IPS DF 4.7 (cell line): ENCODE data around the gene USP46.

Experiments
- DNase-seq: peaks from one replicate; pipeline ENCODE4 v3.0.0-alpha.2; 2013; ENCODE audit warnings: low spot score; ENCODE audit errors: extremely low read depth

USP46 gene, protein sequence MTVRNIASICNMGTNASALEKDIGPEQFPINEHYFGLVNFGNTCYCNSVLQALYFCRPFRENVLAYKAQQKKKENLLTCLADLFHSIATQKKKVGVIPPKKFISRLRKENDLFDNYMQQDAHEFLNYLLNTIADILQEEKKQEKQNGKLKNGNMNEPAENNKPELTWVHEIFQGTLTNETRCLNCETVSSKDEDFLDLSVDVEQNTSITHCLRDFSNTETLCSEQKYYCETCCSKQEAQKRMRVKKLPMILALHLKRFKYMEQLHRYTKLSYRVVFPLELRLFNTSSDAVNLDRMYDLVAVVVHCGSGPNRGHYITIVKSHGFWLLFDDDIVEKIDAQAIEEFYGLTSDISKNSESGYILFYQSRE

DNA sequence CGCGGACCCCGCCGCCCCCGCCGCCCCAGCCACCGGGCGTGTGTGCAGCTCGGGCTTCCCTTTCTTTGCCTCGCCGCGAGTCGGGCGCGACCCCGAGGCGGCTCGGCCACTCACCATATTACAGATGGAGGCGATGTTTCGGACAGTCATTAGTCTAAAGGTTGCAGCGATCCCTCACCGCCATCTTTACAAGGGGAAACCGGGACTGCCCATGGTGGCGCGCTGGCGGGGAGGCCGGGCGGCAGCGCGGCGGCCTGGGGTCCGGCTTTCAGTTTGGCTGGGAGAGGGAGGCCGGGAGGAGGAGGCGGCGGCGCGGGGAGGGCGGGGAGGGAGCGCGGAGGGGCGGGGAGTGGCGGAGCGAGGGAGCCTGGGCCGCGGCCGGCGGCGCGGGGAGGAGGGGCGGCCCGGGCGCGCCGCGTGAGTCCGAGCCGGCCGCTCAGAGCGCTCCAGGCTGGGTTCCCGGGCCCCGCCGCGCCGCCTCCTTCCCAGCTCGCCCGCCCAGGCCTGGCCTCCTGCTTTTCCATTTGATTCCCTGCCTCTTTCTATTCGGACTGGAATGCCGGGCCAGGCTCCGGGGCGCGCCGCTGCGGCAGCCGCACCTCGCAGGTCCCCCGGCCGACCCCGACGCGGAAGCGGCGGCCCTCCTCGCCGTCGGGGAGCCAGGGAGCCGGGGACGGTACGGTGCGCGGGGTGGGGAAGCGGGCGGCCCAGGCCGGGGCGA is at the start of gene USP46:
Gene USP46 (minus strand): TSS at position 301 of the 721 bp plus-strand sequence. CDS start 151 bp downstream, at position 150.
- no peak for DNase-seq

DNA sequence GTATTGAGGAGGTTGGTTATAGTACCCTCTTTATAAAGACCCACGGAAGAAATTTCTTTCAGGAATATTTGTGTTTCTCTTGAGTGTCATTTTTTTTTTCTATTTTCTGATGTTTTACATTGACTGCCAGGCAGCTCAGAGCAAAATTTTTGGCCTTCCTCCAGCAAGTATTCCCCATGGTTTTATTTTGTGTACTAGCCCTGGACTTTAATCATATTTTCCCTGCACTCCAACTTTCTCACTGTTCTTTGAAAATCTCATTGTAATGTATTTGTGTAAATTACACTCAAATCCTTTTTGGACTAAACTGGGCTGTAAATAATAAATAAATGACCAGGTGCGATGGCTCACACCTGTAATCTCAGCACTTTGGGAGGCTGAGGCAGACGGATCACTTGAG is 45.6 kb upstream of the USP46 start:
- no peak for DNase-seq

DNA sequence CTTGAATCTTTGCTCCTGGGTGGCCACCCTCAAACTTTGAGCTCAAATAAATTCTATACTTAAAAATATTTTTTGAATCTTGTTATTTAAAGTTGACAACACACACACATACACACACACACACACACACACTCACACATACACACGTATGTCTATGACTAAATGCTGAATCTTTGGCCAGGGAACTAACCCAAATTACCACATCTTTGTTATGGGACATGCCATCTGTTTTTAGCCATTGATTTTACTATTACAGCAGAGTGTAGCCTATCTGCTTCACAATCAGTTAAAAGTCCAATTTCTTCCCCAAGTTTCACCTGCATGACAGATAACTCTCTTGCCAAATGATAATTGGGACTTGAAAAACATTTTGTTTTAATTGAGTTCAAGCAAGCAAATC is 45.0 kb upstream of the USP46 start:
- no peak for DNase-seq

DNA sequence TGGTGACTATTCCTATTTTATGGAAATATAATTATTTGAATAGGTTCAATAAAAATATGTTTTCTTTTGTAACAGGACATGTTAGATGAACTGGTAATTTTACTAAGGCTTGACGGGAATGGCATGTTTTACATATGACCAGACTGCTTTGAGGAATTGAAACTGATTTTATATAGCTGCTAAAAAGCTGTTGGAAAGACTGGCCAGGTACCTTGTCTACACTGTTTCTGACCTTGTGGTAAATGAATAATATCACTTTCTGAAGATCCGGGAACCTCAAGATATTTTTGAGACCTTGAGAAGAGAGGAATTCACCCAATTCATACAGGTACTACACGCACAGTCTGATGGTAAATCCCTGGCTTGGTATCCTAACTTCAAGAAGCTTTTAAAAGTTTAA is 42.1 kb upstream of the USP46 start:
- DNase-seq, result no peak

DNA sequence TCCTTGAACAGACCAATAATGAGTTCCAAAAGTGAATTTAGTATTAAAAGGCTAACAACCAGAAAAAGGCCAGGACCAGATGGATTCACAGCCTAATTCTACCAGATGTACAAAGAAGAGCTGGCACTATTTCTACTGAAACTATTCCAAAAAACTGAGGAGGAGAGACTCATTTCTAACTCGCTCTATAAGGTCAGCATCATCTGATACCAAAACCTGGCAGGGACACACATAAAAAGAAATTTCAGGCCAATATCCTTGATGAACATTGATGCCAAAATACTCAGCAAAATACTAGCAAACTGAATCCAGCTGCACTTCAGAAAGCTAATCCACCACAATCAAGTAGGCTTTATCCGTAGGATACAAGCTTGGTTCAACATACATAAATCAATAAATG is 35.8 kb upstream of the USP46 start:
- no peak for DNase-seq

DNA sequence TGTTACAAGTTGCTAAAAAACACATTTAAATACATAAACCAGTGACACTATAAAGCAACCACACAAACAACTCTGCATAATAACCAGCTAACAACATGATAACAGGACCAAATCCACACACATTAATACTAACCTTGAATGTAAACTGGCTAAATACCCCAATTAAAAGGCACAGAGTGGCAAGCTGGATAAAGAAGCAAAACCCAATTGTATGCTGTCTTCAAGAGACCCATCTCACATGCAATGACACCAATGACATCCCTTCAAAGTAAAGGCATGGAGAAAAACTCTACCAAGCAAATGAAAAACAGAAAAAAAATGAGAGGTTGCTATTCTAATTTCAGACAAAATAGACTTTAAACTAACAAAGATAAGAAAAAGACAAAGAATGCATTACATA is 34.4 kb upstream of the USP46 start:
- no peak for DNase-seq

DNA sequence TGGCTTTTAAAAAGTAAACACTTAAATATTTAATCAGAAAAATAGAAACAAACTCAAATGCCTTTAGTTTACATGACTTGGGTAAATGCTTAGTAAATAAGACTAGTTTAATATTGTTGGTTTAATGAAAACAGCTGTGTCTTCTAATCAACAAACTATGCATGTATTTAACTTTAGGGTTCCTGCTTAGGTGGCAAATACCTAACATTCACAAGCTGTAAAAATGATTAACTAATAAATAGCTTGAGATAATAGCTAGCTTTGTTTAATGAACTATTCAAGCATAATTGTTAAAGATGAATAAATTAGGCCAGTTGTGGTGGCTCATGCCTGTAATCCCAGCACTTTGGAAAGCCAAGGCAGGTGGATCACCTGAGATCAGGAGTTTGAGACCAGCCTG is 30.0 kb upstream of the USP46 start:
- DNase-seq, result no peak

DNA sequence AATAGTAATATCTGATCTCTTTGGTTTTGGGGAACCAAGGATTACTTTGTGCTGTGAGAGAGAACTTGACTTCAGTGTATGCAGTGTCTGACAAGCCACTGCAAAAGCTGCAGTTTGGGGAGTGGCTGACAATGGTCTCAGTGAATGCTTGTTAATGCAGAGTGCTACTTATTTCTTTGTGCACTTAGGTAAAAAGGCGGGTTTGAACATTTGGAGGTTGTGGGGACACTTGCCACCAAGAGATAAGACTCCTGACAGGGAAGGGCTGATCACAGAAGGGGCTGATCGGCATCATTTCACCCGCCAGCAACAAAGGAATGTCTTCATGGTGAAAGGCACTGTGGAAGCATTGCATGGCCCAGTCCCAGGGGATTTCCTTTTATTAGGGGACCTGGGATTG is 28.6 kb upstream of the USP46 start:
- no peak for DNase-seq

DNA sequence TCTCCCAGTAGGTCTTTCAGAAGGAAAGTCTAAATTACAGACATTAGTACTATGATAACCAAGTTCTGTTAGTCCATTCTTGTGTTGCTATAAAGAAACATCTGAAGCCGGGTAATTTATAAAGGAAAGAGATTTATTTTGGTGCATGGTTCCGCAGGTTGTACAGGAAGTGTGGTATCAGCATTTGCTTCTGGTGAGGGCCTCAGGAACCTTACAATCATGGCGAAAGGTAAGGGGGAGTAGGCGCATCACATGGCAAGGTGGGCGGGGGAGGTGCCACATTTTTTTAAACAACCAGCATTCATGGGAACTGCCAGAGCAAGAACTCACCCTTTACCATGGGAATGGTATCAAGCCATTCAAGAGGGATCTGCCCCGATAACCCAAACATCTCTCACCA is 26.2 kb upstream of the USP46 start:
- no peak for DNase-seq

DNA sequence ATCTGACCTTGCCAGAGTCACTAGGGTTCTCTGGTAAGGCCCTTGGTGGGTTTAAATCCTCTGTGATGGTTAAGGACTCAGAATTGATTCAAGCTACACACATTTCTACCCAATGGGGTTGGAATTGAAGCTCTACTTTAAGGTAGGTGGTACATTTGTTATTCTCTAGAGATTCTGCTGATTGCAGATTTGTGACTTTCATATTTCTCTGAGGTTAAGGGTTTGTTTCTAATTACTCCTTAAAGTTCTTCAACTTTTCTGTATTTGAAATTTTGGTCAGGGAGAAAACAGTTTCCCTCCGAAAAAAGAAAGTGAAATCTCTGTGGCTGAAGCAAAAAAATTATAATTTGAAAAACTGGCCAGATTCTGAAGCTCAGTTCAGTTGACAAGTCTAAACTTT is 25.8 kb upstream of the USP46 start:
- DNase-seq, result no peak

DNA sequence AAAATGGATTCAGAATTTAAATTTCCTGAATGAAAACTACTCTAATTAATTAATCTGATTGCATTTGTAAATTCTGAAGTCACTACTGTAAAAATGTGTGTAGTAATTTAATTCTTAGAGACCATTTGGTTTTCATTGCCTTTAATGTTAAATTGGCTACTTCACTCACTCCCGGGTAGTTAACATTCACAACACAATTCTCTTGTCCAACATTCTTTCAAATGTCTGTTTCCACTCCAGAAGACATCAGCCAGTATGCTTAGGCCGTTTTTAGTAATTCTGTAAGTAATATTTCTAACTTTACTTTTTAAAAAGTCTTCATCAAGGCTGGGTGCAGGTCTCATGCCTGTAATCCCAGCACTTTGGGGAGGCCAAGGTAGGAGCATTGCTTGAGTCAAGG is 21.3 kb upstream of the USP46 start:
- DNase-seq, result no peak

DNA sequence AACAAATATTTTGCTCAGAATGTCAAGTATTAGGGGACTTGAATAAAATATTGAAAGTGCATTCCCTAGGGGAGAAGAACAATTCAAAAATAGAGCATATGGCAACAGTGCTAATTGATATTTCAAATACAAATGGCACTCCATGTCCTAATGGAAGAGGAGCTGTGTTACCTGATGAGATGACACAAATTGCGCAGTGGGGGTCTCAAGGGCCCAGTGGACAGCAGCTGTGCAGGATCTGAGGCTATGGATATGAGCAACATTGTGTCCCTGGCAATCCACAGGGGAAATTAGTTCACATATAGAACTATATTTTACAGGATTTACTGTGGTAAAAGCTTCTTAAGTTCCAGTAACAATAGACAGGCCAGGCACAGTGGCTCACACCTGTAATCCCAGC is 17.4 kb upstream of the USP46 start:
- no peak for DNase-seq

DNA sequence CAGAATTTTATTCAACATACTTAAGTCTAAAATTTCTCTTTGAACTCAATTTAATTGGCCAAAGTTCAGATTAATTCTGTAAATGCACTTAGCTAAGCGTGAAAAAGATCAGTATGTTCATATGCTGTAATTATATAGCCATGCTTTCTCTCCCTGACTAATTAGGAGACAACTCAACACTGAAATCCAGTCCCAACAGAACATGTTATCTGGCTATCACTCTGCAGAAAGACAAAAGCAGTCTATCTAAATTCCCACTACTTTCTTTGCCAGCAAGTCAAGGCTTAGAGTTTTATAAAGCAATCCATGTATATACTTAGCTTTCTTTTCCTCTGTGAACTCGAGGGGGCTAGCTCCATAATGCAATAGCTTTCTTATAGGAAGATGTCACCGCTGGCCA is 16.0 kb upstream of the USP46 start:
- no peak for DNase-seq

DNA sequence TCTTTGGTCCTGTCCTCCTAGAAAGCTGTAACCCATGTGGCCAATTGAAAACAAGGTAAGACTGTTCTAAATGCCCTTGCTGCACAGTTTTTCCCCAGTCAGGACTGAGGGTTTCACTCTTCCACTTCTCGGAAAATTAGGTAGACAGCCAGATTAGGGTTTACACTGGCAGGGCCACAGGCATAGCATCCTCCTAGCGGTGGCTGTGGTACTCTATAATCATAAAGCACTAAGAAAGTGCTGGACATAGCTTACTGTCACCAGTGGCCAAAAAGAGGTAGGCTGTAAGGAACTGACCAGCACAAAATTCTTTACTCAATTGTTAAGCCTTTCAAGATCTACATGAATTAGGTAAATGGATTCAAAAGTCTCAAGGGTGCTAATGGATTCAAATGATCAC is 11.6 kb upstream of the USP46 start:
- DNase-seq, result no peak

DNA sequence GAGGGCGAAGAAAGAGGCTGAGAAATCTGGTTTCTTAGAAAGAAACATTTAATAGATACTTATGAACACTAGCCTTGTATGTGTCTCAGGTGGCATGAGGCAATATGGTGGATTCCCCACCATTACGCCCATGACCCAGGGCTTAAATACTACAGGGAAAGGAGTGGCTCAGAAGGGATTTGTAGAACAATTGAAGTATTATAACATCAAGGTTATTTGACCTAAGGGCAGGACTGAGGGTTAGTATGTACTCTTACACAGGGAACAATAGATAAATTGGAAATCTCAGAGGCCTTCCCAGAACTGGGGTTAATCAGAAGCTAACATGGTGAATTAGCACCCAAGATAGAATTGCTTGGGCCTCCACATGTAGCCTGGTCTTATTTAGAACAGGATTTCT is 11.0 kb upstream of the USP46 start:
- DNase-seq, result no peak

DNA sequence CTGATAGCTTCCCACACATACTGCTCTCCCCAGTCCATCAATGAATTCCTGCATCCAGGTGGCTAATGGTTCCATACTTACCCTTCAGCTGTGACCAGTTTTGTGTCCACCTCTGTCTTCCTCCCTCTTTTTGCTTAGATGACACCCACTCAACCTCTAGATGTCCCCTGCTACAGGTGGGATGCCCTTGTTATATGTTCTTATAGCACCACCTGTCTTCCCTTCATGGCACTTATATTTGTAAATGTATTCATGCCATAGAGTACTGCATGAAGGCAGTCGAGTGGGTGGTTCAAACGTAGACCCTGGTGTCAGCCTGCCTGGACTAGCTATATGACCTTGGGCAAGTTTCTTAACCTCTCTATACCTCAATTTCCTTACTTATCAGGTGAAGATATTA is 6.5 kb upstream of the USP46 start:
- no peak for DNase-seq

DNA sequence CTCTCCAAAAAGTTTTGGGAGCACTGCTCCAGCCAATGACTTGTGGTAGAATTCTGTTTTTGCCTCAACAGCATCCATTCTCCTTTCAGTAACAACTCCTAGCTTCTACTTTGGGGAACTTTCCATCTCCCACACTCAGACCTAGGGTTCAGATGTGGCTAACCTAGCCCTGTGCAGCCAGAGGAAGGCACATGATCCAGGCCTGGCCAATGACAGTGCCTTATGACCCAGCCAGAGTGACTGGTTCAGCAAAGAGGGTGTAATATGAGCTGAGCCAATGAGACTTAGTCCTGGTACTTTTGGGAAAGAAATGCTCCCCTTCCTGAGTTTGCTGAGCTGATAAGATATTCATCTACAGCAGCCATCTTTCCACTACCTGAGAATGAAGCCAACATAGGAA is 5.4 kb upstream of the USP46 start:
- DNase-seq, result no peak

DNA sequence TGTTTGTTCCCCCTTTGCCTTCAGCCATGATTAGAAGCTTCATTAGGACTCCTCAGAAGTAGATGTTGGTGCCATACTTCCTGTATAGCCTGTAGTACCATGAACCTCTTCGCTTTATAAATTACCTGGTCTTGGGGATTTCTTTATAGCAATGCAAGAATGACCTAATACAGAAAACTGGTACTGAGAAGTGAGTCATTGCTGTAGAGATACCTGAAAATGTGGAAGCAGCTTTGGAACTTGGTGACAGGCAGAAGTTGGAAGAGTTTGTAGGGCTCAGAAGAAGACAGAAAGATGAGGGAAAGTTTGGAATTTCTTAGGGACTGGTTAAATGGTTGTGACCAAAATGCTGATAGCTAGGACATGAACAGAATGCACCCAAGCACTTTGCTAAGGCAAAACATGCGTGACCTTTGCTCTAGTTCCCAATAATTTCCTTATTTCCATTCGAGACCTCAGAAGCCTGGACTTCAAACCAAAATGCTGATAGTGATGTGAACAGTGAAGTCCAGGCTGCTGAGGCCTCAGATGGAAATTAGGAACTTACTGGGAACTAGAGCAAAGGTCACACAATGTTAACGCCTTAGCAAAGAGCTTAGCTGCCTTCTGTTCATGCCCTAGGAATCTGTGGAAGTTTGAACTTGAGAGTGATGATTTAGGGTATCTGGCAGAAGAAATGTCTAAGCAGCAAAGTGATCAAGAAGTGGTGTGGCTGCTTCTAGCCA is 3.0 kb upstream of the USP46 start:
- DNase-seq, result no peak

DNA sequence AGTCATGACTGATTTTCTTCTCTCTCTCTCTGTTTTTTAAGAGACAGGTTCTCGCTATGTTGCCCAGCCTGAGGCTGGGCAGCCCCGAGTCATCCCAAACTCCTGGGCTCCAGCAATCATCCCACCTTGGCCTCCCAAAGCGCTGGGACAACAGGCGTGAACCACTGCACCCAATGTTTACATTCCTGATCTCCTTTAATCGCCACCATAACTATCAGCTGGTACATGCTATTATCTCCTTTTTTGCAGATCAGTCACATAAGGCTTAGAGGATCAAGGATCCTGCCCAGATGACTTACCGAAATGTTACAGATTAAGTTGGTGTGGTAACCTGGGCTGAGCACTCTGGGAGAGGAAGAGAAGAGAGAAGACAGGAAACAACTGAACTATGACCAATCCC is 1.5 kb upstream of the USP46 start:
- no peak for DNase-seq

DNA sequence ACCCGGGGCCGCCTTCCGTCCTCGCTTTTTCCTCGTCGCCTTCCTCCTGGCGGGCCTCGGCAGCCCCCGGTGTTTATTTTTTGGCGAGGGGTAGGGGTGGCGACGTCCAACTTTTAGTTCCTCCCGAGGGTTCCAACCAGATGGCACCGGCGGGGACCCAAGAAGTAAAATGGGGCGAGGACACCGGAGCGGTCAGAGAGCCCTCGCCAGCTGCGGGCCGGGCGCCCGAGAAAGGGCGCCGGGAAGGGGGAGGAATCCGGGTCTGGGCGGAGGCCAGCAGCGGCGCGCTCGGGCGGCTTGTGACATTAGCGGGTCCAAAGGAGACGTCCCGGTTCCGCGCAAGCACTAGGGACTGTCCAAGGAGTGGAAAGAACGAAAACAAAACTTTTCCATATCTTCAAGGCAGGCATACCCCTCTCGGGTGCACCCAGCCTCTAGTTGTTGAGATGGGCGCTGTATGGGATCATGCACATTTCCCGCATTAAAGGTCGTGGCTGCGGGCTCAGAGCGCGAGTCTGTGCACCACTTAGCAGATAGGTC is 691 bp upstream of the USP46 start:
- no peak for DNase-seq

DNA sequence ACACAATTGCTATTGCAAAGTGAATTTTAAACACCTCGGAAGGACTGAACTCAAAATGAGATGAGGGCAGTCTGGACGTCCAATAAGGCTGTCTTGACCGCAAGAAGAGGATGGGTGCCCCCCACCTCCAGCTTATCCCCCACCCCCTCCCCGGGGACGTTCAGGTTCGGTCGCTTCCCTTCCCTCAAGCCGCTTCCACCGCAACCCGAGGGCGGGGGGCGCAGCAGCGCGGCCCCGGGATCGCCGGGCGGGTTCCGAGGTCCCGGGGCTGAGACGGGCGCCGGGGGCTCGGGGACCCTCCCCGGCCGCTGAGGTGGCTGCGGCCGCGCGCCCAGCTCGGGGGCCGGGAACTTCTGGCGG is 480 bp downstream of the USP46 start:
- no peak for DNase-seq
